HepG2 (cell line): ENCODE measurements around the gene WNK1. TPM values are rescaled to one million over a fixed set of nuclear protein-coding genes. Genes with fewer than 3 reads are reported as not detected.
A peak's percentile ranks its signal among the peaks of the same experiment; 100 is the strongest.

ENCODE experiments used
- GLMP ChIP-seq: sonication (generic); formaldehyde crosslinking; IDR thresholded peaks from 2 replicates; pipeline ENCODE4 v1.9.0; 2021; ENCODE audit warnings: missing genetic modification reagents, mild to moderate bottlenecking, borderline replicate concordance
- KLF16 ChIP-seq, 2 experiments: sonication (generic) in 1 of 2; formaldehyde crosslinking in 1 of 2; IDR thresholded peaks; 2 replicates each; pipeline versions ENCODE4 v1.6.1 to v1.8.0; 2016 to 2023; ENCODE audit warnings: missing genetic modification reagents in 2 of 2, missing compliant biosample characterization in 1 of 2
- SPEN ChIP-seq: sonication (generic); formaldehyde crosslinking; IDR thresholded peaks from 2 replicates; pipeline ENCODE4 v1.5.1; 2020; ENCODE audit warnings: low read depth, mild to moderate bottlenecking, missing genetic modification reagents
- ZBTB40 ChIP-seq, 2 experiments: fragments of 450-650 bp in 1 of 2; sonication (generic) in 1 of 2; formaldehyde crosslinking in 1 of 2; IDR thresholded peaks; 2 replicates each; pipeline versions ENCODE4 v1.6.1 to v1.8.0; 2016 to 2022; ENCODE audit warnings: antibody characterized with exemption in 1 of 2, mild to moderate bottlenecking in 1 of 2, missing genetic modification reagents in 1 of 2
- ZNF18 ChIP-seq: sonication (generic); formaldehyde crosslinking; IDR thresholded peaks from 2 replicates; pipeline ENCODE4 v1.8.0; 2022; ENCODE audit warnings: mild to moderate bottlenecking, missing genetic modification reagents; ENCODE audit not compliant: insufficient replicate concordance
- ZNF501 ChIP-seq: sonication (generic); formaldehyde crosslinking; IDR thresholded peaks from 2 replicates; pipeline ENCODE4 v1.5.1; 2020; ENCODE audit warnings: mild to moderate bottlenecking, moderate library complexity, missing genetic modification reagents
- ZNF687 ChIP-seq: sonication (generic); formaldehyde crosslinking; IDR thresholded peaks from 2 replicates; pipeline ENCODE4 v1.5.1; 2020; ENCODE audit warnings: mild to moderate bottlenecking, missing genetic modification reagents, moderate library complexity
- polyA plus RNA-seq, 8 experiments: library from polyadenylated mRNA; depleted of rRNA in 3 of 8; stranded (reverse) in 7 of 8; unstranded in 1 of 8; fragments of >200 nt; fragmentation: Illumina TruSeq in 4 of 8; extraction: Trizol in 4 of 8; gene quantifications; 2 replicates each; pipeline versions ENCODE4 v1.2.1 to v1.2.3, GENCODE V29; 2011 to 2016; ENCODE audit warnings: low read depth in 4 of 8, missing spikeins in 1 of 8, mixed read lengths in 1 of 8; ENCODE audit not compliant: insufficient read depth in 1 of 8
- total RNA-seq, 5 experiments: library from RNA; depleted of rRNA; stranded (reverse); fragments of >200 nt; fragmentation: Illumina TruSeq; extraction: Trizol; gene quantifications; 2 replicates each; pipeline ENCODE4 v1.2.3, GENCODE V29; 2016; ENCODE audit warnings: low read depth in 1 of 5

WNK1 gene
- total and polyA plus RNA-seq, 2 of the 13 experiments (the other 11 are each of a cell fraction or from before 2014, with no cell fraction given), result 31.1 to 54.8 TPM

GRCh38 chr12:753611-754472, 1.5 kb downstream of the WNK1 start (continued):
- TF ChIP-seq KLF16 (CRISPR knock-in tag; IDR thresholded peaks at IDR 0.05) (0 out of 4 replicates have a peak, but pooled peaks of 1 of the 2 experiments have one; percentile 15), GLMP (0 out of 2 replicates have a peak, but pooled peaks have one; percentile 56), ZNF687 (peak; percentile 52; the same call in 1 of the 2 replicates), ZNF501 (CRISPR knock-in tag) (peak; percentile 15; the same call in 1 of the 2 replicates), ZBTB40 (IDR thresholded peaks at IDR 0.05) (no peak), ZBTB40 (CRISPR knock-in tag; IDR thresholded peaks at IDR 0.05) (0 out of 2 replicates have a peak, but pooled peaks have one; percentile 11), SPEN (CRISPR knock-in tag) (0 out of 2 replicates have a peak, but pooled peaks have one; percentile 38), ZNF18 (peak; percentile 66)
